Chondrocyte (in vitro differentiated cells): Measurements from ENCODE around the gene QSER1. TPM values are rescaled to one million over a fixed set of nuclear protein-coding genes. Genes with fewer than 3 reads are reported as not detected.

Source experiments
- DNase-seq: peaks from one replicate; pipeline ENCODE4 v3.0.0; 2021; ENCODE audit warnings: mixed read lengths, low spot score
- H3K27ac Mint-ChIP-seq: one replicate; pipeline ENCODE4 v1.8.0; 2021; ENCODE audit warnings: mild to moderate bottlenecking, moderate library complexity, mixed read lengths; ENCODE audit not compliant: unreplicated experiment
- H3K27me3 Mint-ChIP-seq: 2 replicates; pipeline ENCODE4 v1.8.0; 2021; ENCODE audit warnings: low read depth, mixed read lengths
- H3K36me3 Mint-ChIP-seq: 2 replicates; pipeline ENCODE4 v1.8.0; 2021; ENCODE audit warnings: low read depth, mixed read lengths
- H3K4me1 Mint-ChIP-seq: 2 replicates; pipeline ENCODE4 v1.8.0; 2021; ENCODE audit warnings: low read depth, mild to moderate bottlenecking, mixed read lengths
- H3K4me3 Mint-ChIP-seq: one replicate; pipeline ENCODE4 v1.8.0; 2021; ENCODE audit warnings: mild to moderate bottlenecking, moderate library complexity, mixed read lengths; ENCODE audit not compliant: unreplicated experiment
- H3K9me3 Mint-ChIP-seq: 2 replicates; pipeline ENCODE4 v1.8.0; 2021; ENCODE audit warnings: low read depth, mixed read lengths
- CTCF ChIP-seq: fragments of 200-600 bp; sonication (generic); IDR thresholded peaks from 2 replicates; pipeline ENCODE4 v1.5.0; 2021; ENCODE audit warnings: antibody characterized with exemption, mild to moderate bottlenecking, moderate library complexity
- total RNA-seq: library from RNA; stranded (reverse); gene quantifications from 3 replicates; pipeline ENCODE4 v1.2.1, GENCODE V29; 2021

The QSER1 gene
- total RNA-seq, 1 donor from 2014 or later, result 19.9 TPM

- Mint-ChIP-seq H3K9me3 (peaks cover 21% of the 10 kb centered on the region), H3K4me3 (no peak overlapping the region), H3K4me1 (no peaks in the 10 kb centered on the region), H3K27ac (no peak overlapping the region), H3K27me3 (peaks cover under 1% of the 10 kb centered on the region), H3K36me3 (peaks cover 5% of the 10 kb centered on the region)
- no peak for TF ChIP-seq CTCF
- no peak for DNase-seq
Observed at GRCh38 chr11:32990481-32990880, 97.9 kb downstream of the QSER1 start.

- Mint-ChIP-seq H3K27me3 (peaks cover 6% of the 10 kb centered on the region), H3K27ac (no peak overlapping the region), H3K4me1 (no peaks in the 10 kb centered on the region), H3K9me3 (peaks cover 21% of the 10 kb centered on the region), H3K4me3 (no peak overlapping the region), H3K36me3 (peaks cover 5% of the 10 kb centered on the region)
- DNase-seq, result no peak
- no peak for TF ChIP-seq CTCF
Observed at GRCh38 chr11:32991427-32991826, 98.8 kb downstream of the QSER1 start.

- H3K27ac Mint-ChIP-seq, result no peak overlapping the region
- H3K9me3 Mint-ChIP-seq, result peaks cover 21% of the 10 kb centered on the region
- peaks cover 6% of the 10 kb centered on the region for H3K27me3 Mint-ChIP-seq
- DNase-seq, result no peak
- peaks cover 5% of the 10 kb centered on the region for H3K36me3 Mint-ChIP-seq
- TF ChIP-seq CTCF, result no peak
- no peak overlapping the region for H3K4me3 Mint-ChIP-seq
- no peaks in the 10 kb centered on the region for H3K4me1 Mint-ChIP-seq
Observed at GRCh38 chr11:32991898-32992297, 99.3 kb downstream of the QSER1 start.

- no peak for TF ChIP-seq CTCF
- DNase-seq, result no peak
- Mint-ChIP-seq H3K4me3 (no peak overlapping the region), H3K9me3 (peaks cover 17% of the 10 kb centered on the region), H3K27me3 (peaks cover 6% of the 10 kb centered on the region), H3K36me3 (peaks cover 7% of the 10 kb centered on the region), H3K4me1 (peaks cover 15% of the 10 kb centered on the region), H3K27ac (peak overlapping the region; percentile 70)
Observed at GRCh38 chr11:33000181-33000580, 107.6 kb downstream of the QSER1 start.

GRCh38 chr11:33001281-33001680, 108.7 kb downstream of the QSER1 start:
- DNase-seq, result no peak
- H3K9me3 Mint-ChIP-seq, result peaks cover 17% of the 10 kb centered on the region
- TF ChIP-seq CTCF, result no peak
- H3K27me3 Mint-ChIP-seq, result no peaks in the 10 kb centered on the region
- H3K27ac Mint-ChIP-seq, result no peak overlapping the region
- no peak overlapping the region for H3K4me3 Mint-ChIP-seq
- H3K4me1 Mint-ChIP-seq, result peaks cover 15% of the 10 kb centered on the region
- H3K36me3 Mint-ChIP-seq, result peaks cover 7% of the 10 kb centered on the region
